Activated naive CD8-positive, alpha-beta T cell treated with anti-CD3 and anti-CD28 coated beads, Interleukin-2, amount 10 ng/mL, durations not matched to agents 7 days and 5 days (primary cell): Measurements from ENCODE around the gene NEXN. TPM values are rescaled to one million over a fixed set of nuclear protein-coding genes. Genes with fewer than 3 reads are reported as not detected.
A peak's percentile ranks its signal among the peaks of the same experiment; 100 is the strongest.
"Not testable (repeated sequence)": the region's sequence is repeated elsewhere in the genome, so short reads cannot be mapped to it uniquely, and the experiment has no call there.

Source experiments
- ATAC-seq: fragments of 150-1000 bp; cut with Tn5 transposase; one replicate; pipeline ENCODE4 v1.10.0; 2021; ENCODE audit warnings: low read depth, moderate library complexity
- POLR2A ChIA-PET: fragments of 350-600 bp; sonication (Branson Sonifier 250); formaldehyde crosslinking; loops from one replicate; lab custom pipeline; 2021; ENCODE audit warnings: antibody characterized with exemption; lab: Charles Lee
- DNase-seq: peaks from one replicate; pipeline ENCODE4 v3.0.0; 2021
- H3K27ac Mint-ChIP-seq: one replicate; pipeline ENCODE4 v1.8.0; 2022; ENCODE audit warnings: mild to moderate bottlenecking, mixed read lengths
- H3K27me3 Mint-ChIP-seq: one replicate; pipeline ENCODE4 v1.8.0; 2022; ENCODE audit warnings: mild to moderate bottlenecking, moderate library complexity, mixed read lengths
- H3K36me3 Mint-ChIP-seq: one replicate; pipeline ENCODE4 v1.8.0; 2021; ENCODE audit warnings: mild to moderate bottlenecking, mixed read lengths
- H3K4me1 Mint-ChIP-seq: one replicate; pipeline ENCODE4 v1.8.0; 2021; ENCODE audit warnings: mixed read lengths
- H3K4me3 Mint-ChIP-seq: one replicate; pipeline ENCODE4 v1.8.0; 2022; ENCODE audit warnings: mild to moderate bottlenecking, moderate library complexity, mixed read lengths
- H3K9me3 Mint-ChIP-seq: one replicate; pipeline ENCODE4 v1.8.0; 2021; ENCODE audit warnings: mixed read lengths
- total RNA-seq, 2 experiments: library from RNA; stranded (reverse); gene quantifications; one replicate each; pipeline ENCODE4 v1.2.3, GENCODE V29; 2021

NEXN gene
- total RNA-seq, 2 experiments from 2014 or later, result 2.0 to 3.0 TPM

GRCh38 chr1:77978293-77978968 is 90.0 kb downstream of the NEXN start:
- ATAC-seq (peak; percentile 69), DNase-seq (peak; percentile 44)
- peaks cover 35% of the 10 kb centered on the region for H3K4me1 Mint-ChIP-seq
- POLR2A ChIA-PET, result interaction anchor here (0.6 to 7.7 kb wide), 17 partner anchors 11 to 671 kb away, joined by 3 to 224 read pairs (median 6); partner anchors contain the start of genes DNAJB4, IFI44, IFI44L and MIGA1
- no peaks in the 10 kb centered on the region for H3K9me3 Mint-ChIP-seq
- no peak overlapping the region for H3K4me3 Mint-ChIP-seq
- H3K27me3 Mint-ChIP-seq, result no peaks in the 10 kb centered on the region
- peaks cover 25% of the 10 kb centered on the region for H3K36me3 Mint-ChIP-seq
- no peak overlapping the region for H3K27ac Mint-ChIP-seq

GRCh38 chr1:77978969-77979876 is 90.8 kb downstream of the NEXN start, which contains the start of gene FUBP1:
TSS of gene FUBP1 (minus strand) at chr1:77979072. CDS start at chr1:77979004, 68 bp downstream.
- peaks cover 35% of the 10 kb centered on the region for H3K4me1 Mint-ChIP-seq
- no peak within 1 kb of the TSS for H3K4me3 Mint-ChIP-seq
- H3K27me3 Mint-ChIP-seq, result no peaks in the 10 kb centered on the region
- H3K27ac Mint-ChIP-seq, result no peak within 1 kb of the TSS
- H3K9me3 Mint-ChIP-seq, result no peaks in the 10 kb centered on the region
- ATAC-seq (peak; percentile 83), DNase-seq (peak; percentile 86)
- POLR2A ChIA-PET, result interaction anchor here (0.6 to 7.7 kb wide), 15 partner anchors 12 to 671 kb away, joined by 3 to 224 read pairs (median 7); partner anchors contain the start of genes DNAJB4, IFI44, IFI44L and MIGA1
- peaks cover 27% of the 10 kb centered on the region for H3K36me3 Mint-ChIP-seq

GRCh38 chr1:77983352-77983996 is 95.0 kb downstream of the NEXN start:
- H3K4me3 Mint-ChIP-seq, POLR2A ChIA-PET, H3K27ac Mint-ChIP-seq: not testable (repeated sequence)

GRCh38 chr1:77983997-77984355 is 95.6 kb downstream of the NEXN start:
- peaks cover 27% of the 10 kb centered on the region for H3K36me3 Mint-ChIP-seq
- DNase-seq (no peak), ATAC-seq (no peak)
- H3K9me3 Mint-ChIP-seq, result no peaks in the 10 kb centered on the region
- H3K27me3 Mint-ChIP-seq, result no peaks in the 10 kb centered on the region
- H3K4me1 Mint-ChIP-seq, result peaks cover 26% of the 10 kb centered on the region
- POLR2A ChIA-PET, result no interaction called here
- H3K4me3 Mint-ChIP-seq, result no peak overlapping the region
- H3K27ac Mint-ChIP-seq, result no peak overlapping the region

More at GRCh38 chr1:77983352-77983996, 95.0 kb downstream of the NEXN start:
- H3K4me1 Mint-ChIP-seq, result peaks cover 26% of the 10 kb centered on the region
- H3K27me3 Mint-ChIP-seq, H3K9me3 Mint-ChIP-seq, ATAC-seq, DNase-seq: not testable (repeated sequence)
- H3K36me3 Mint-ChIP-seq, result peaks cover 26% of the 10 kb centered on the region

GRCh38 chr1:77984629-77985028 is 96.2 kb downstream of the NEXN start:
- ATAC-seq, result no peak
- Mint-ChIP-seq H3K4me3 (no peak overlapping the region), H3K36me3 (peaks cover 29% of the 10 kb centered on the region), H3K4me1 (peaks cover 28% of the 10 kb centered on the region), H3K27ac (no peak overlapping the region), H3K27me3 (no peaks in the 10 kb centered on the region), H3K9me3 (no peaks in the 10 kb centered on the region)
- no peak for DNase-seq
- POLR2A ChIA-PET, result interaction anchor here (1.8 kb wide), 1 partner anchor 19 kb away, joined by 7 read pairs; no protein-coding TSS in a partner anchor

GRCh38 chr1:77986810-77987209 is 98.4 kb downstream of the NEXN start:
- Mint-ChIP-seq H3K4me1 (peaks cover 21% of the 10 kb centered on the region), H3K27me3 (no peaks in the 10 kb centered on the region), H3K27ac (no peak overlapping the region), H3K9me3 (no peaks in the 10 kb centered on the region), H3K36me3 (peaks cover 32% of the 10 kb centered on the region), H3K4me3 (no peak overlapping the region)
- no peak for ATAC-seq
- POLR2A ChIA-PET, result interaction anchor here (5.5 kb wide), 1 partner anchor 18 kb away, joined by 26 read pairs; the partner anchor contains the start of gene DNAJB4
- no peak for DNase-seq

GRCh38 chr1:77987919-77988318 is 99.5 kb downstream of the NEXN start:
- H3K4me1 Mint-ChIP-seq, result peaks cover 20% of the 10 kb centered on the region
- ATAC-seq, result no peak
- H3K4me3 Mint-ChIP-seq, result no peak overlapping the region
- H3K36me3 Mint-ChIP-seq, result peaks cover 30% of the 10 kb centered on the region
- DNase-seq, result no peak
- no peak overlapping the region for H3K27ac Mint-ChIP-seq
- H3K27me3 Mint-ChIP-seq, result no peaks in the 10 kb centered on the region
- H3K9me3 Mint-ChIP-seq, result no peaks in the 10 kb centered on the region
- POLR2A ChIA-PET, result interaction anchor here (5.5 kb wide), 1 partner anchor 17 kb away, joined by 26 read pairs; the partner anchor contains the start of gene DNAJB4

GRCh38 chr1:77989744-77990143 is 101.3 kb downstream of the NEXN start:
- Mint-ChIP-seq H3K4me1 (peaks cover 15% of the 10 kb centered on the region), H3K27ac (no peak overlapping the region), H3K4me3 (no peak overlapping the region), H3K36me3 (peaks cover 25% of the 10 kb centered on the region), H3K27me3 (no peaks in the 10 kb centered on the region), H3K9me3 (no peaks in the 10 kb centered on the region)
- DNase-seq (no peak), ATAC-seq (no peak)
- POLR2A ChIA-PET, result interaction anchor here (5.5 kb wide), 1 partner anchor 15 kb away, joined by 26 read pairs; the partner anchor contains the start of gene DNAJB4

GRCh38 chr1:77990629-77991204 is 102.3 kb downstream of the NEXN start:
- Mint-ChIP-seq H3K27ac (no peak overlapping the region), H3K36me3 (peaks cover 20% of the 10 kb centered on the region), H3K4me1 (peaks cover 12% of the 10 kb centered on the region), H3K27me3 (no peaks in the 10 kb centered on the region), H3K4me3 (no peak overlapping the region), H3K9me3 (no peaks in the 10 kb centered on the region)
- no peak for ATAC-seq
- POLR2A ChIA-PET, result interaction anchor here (1.1 to 5.5 kb wide), 2 partner anchors 10 to 14 kb away, joined by 4 to 26 read pairs; partner anchors contain the start of gene DNAJB4
- DNase-seq, result no peak

GRCh38 chr1:77991638-77992037 is 103.2 kb downstream of the NEXN start:
- no peaks in the 10 kb centered on the region for H3K27me3 Mint-ChIP-seq
- ATAC-seq (no peak), DNase-seq (no peak)

More at GRCh38 chr1:77991638-77992037, 103.2 kb downstream of the NEXN start:
- no peak overlapping the region for H3K4me3 Mint-ChIP-seq
- no peak overlapping the region for H3K27ac Mint-ChIP-seq
- H3K4me1 Mint-ChIP-seq, result peaks cover 8% of the 10 kb centered on the region
- POLR2A ChIA-PET, result interaction anchor here (0.7 to 5.5 kb wide), 3 partner anchors 11 to 215 kb away, joined by 4 to 26 read pairs (median 5); partner anchors contain the start of gene DNAJB4
- peaks cover 16% of the 10 kb centered on the region for H3K36me3 Mint-ChIP-seq
- H3K9me3 Mint-ChIP-seq, result no peaks in the 10 kb centered on the region
